K562 (cell line): ENCODE results near the gene HBQ1. TPM values are rescaled to one million over a fixed set of nuclear protein-coding genes. Genes with fewer than 3 reads are reported as not detected.

Experiments used
- TEAD1 ChIP-seq, 2 experiments: fragments of 450-650 bp in 1 of 2; sonication (generic) in 1 of 2; formaldehyde crosslinking; IDR thresholded peaks; 2 replicates each; pipeline versions ENCODE4 v1.4.0 to v1.8.0; 2020 to 2022; ENCODE audit warnings: mild to moderate bottlenecking in 2 of 2, missing genetic modification reagents in 1 of 2
- ZBTB40 ChIP-seq, 2 experiments: fragments of 450-650 bp in 1 of 2; sonication (generic) in 1 of 2; formaldehyde crosslinking in 1 of 2; IDR thresholded peaks; 2 replicates each; pipeline versions ENCODE4 v1.7.1 to v1.9.0; 2016 to 2022; ENCODE audit warnings: inconsistent platforms in 1 of 2, mild to moderate bottlenecking in 1 of 2, missing genetic modification reagents in 1 of 2
- ZNF436 ChIP-seq: fragments of 250-450, 450-650 bp; sonication (Bioruptor Pico); formaldehyde crosslinking; IDR thresholded peaks from 2 replicates; pipeline ENCODE4 v1.7.0; 2020; ENCODE audit warnings: mild to moderate bottlenecking
- polyA plus RNA-seq, 8 experiments: library from polyadenylated mRNA; depleted of rRNA in 4 of 8; stranded (reverse) in 5 of 8; unstranded in 3 of 8; fragments of >200 nt; fragmentation: Nextera tagmentation in 2 of 8; fragmentation: Illumina TruSeq in 1 of 8; extraction: Ambion mirVana in 2 of 8; extraction: Trizol in 1 of 8; gene quantifications; 2 replicates each; pipeline versions ENCODE4 v1.2.1 to v1.2.3, GENCODE V29; 2011 to 2014; ENCODE audit warnings: inconsistent platforms in 1 of 8, missing spikeins in 1 of 8
- total RNA-seq, 7 experiments: library from RNA; depleted of rRNA in 6 of 7; stranded (reverse); fragments of >200 nt in 6 of 7; fragmentation: Illumina TruSeq in 2 of 7; extraction: Trizol in 2 of 7; gene quantifications; 2 replicates each; pipeline versions ENCODE4 v1.2.1 to v1.2.3, GENCODE V29; 2011 to 2021; ENCODE audit warnings: low replicate concordance in 1 of 7

Gene HBQ1
- total and polyA plus RNA-seq, 9 of the 15 experiments (the other 6 are each of a cell fraction or from before 2014, with no cell fraction given), result 2.3 to 190 (median 19.8) TPM

- TF ChIP-seq ZBTB40 (IDR thresholded peaks at IDR 0.05) (no peak), ZBTB40 (CRISPR knock-in tag; IDR thresholded peaks at IDR 0.05) (no peak), TEAD1 (CRISPR knock-in tag; IDR thresholded peaks at IDR 0.05) (no peak), ZNF436 (CRISPR knock-in tag) (no peak)
Observed at GRCh38 chr16:193441-193840, 13.2 kb downstream of the HBQ1 start (continued).
